GM20431 (cell line): Measurements from ENCODE around the gene PARP14.

Experiments
- in situ Hi-C: fragments of 300-500 bp; cut with MseI, MboI; formaldehyde crosslinking; loops from one replicate; pipeline ENCODE4 v1.15.0; 2020; ENCODE audit warnings: low sequenced_read_pairs; ENCODE audit not compliant: unreplicated experiment

PARP14 gene

DNA sequence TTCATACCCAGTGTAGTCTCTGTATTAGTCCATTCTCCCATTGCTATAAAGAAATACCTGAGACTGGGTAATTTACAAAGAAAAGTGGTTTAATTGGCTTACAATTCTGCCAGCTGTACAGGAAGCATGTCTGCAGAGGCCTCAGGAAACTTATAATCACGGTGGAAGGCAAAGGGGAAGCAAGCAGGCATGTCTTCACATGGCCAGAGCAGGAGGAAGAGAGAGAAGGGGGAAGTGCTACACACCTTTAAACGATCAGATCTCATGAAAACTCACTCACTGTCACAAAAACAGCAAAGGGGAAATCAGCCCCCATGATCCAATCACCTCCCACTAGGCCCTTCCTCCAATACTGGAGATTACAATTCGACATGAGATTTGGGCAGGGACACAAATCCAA is 6.3 kb upstream of the PARP14 start:
- in situ Hi-C loops: no loop called here

DNA sequence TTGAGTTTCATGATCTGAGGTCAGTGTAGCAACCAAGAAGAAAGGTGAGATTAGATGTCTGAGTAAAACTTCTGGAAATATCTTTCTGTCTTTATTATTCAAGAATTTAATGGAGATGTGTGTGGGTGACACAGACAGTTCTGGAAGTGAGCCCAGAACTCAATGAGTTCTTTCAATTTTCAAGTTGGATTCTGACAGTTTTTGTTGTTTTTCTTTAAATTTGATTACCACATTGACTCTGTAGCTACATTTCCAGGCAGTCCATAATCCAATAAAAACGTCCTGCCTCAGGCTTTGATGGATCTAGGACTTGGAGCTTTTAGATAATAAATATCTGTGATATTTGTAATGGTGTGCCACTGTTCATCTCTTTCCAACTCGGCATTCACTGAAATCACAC is 3.9 kb upstream of the PARP14 start:
- in situ Hi-C loops: loop anchor here (5.0 to 25.0 kb wide), 2 partner anchors 114 to 264 kb away; partner anchors contain the start of genes DTX3L, PARP9 and WDR5B

DNA sequence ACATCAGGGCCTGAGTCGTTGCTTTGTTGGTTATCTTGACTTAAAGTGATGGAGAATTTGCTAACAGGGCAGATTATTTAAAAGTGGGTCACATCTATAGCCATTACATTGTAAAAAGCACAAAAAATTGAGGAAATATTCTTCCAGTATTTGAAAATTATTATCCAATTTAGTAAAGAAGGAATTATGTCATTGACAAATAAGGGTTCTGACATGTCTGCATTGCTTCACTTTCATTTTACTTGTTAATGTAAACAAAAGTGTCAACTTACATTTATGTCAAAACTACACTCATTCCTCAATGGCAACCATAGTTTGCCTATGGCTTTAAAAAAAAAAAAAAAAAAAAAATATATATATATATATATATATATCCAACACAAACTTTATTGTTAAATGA is 3.4 kb upstream of the PARP14 start:
- in situ Hi-C loops: loop anchor here (5.0 to 25.0 kb wide), 2 partner anchors 115 to 265 kb away; partner anchors contain the start of genes DTX3L, PARP9 and WDR5B

DNA sequence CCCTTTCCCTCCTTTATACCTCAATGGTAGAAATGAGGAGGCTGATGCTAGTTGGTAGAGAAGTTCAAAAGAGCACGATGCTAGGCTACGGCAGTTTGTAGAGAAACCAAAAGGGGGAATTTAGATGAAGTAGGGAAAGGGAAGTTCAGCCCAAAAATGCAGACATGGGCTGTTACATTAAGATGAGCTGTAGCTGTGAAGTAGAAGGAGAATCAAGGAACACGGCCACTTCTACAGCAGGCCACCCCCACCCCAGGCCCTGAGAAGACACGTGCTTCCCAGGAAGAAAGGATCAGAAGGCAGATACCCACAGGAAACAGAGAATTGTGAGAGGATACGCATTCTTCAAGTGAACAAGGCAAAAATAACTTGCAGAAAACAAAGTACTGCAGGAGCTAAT is 2.1 kb upstream of the PARP14 start:
- in situ Hi-C loops: loop anchor here (5.0 to 25.0 kb wide), 2 partner anchors 116 to 266 kb away; partner anchors contain the start of genes DTX3L, PARP9 and WDR5B

DNA sequence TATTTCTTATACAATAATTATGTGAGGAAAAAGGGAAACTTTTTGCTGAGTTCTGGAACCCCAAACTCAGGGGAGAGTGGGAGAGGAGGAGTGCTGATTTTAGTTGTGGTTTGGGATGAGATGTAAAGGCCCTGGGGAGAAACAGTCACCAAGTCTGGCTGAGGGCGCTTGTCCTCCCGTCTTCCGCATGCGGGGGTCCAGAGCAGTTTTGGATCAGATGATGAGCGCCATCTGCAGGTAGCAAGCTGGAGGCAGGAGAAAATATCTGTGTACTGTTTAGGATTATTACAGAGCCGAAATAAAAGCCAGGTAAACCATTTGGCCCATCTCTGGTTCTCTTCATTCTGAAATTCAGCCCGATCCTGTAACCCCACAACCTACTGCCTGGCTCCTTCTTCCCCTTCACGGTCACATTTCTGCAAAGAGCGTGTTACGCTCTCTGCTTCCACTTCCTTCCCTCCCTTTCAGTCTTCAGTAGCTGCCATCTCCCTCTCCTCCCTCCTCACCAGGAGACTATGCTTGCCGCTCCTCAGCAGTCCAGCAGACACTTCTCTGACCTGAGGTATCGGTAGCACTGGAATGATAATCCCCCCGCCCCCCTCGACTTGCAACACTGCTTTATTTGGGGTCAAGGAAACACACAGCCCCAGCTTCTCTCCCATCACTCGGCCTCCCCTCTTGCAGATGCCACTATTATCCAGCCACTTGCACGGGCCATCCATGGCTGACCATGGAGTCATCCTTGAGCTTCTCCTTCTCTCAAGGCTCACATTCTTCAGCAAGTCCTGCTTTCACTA is 1.4 kb upstream of the PARP14 start:
- in situ Hi-C loops: loop anchor here (5.0 to 25.0 kb wide), 2 partner anchors 117 to 267 kb away; partner anchors contain the start of genes DTX3L, PARP9 and WDR5B

DNA sequence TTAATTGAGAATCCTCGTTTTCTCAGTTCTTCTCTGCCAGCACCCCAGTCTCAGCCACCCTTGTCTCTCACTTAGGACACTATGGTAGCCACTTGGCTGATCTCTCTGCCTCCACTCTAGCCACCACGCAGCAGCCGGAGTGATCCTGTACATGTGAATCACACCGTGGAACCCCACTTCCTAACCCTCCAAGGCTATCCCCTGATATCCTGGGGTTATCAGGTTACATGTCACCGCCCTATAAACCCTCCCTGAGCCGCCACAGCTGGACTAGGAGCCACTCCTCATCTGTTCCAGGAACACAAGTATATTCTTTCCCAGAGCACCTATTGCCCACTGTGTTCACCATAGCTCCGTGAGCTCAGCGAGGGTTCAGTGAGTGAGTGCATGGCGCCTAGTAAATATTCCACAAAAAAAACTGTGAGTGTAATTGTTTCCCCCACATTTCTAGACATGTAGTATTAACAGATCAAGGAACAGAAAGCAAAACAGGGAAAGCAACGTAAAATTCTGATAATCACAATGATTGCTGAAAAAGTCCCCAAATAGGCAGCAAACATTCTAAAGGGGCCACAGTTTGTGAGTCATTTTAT is 661 bp upstream of the PARP14 start:
- in situ Hi-C loops: loop anchor here (5.0 to 25.0 kb wide), 2 partner anchors 118 to 268 kb away; partner anchors contain the start of genes DTX3L, PARP9 and WDR5B

DNA sequence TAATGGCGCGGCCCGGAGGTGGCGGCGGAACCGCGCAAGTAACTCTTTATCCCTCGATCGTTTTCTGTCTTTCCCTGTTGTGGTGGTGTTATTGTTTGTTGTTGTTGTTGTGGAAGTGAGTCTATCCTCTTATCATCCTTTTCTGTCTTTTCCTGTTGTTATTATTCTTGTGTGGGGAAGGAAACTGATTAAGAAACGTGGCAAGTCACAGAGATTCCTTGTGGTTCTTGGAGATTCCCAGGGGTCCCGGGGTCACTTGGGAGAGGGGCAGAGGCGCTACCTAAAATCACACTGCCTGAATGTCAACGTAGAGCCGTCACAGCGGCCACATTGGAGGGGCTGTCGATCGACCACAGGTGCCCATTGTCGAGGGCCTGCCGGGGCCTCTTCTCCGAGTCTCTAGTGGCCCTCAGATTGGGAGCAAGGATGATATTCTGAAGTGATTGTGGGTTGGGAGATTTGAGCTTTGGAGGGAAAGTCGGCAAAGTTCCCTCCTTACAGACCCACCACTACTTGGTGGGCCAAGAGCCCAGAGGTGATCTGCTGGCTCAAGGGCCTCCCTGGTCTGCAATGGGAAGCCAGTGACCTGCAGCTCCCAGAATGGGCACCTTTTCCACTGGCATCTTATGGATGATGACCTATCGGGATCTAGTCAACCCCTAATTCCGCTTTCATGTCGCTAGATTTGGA is 790 bp downstream of the PARP14 start:
- in situ Hi-C loops: loop anchor here (25.0 kb wide), 1 partner anchor 269 kb away; the partner anchor contains the start of gene WDR5B

DNA sequence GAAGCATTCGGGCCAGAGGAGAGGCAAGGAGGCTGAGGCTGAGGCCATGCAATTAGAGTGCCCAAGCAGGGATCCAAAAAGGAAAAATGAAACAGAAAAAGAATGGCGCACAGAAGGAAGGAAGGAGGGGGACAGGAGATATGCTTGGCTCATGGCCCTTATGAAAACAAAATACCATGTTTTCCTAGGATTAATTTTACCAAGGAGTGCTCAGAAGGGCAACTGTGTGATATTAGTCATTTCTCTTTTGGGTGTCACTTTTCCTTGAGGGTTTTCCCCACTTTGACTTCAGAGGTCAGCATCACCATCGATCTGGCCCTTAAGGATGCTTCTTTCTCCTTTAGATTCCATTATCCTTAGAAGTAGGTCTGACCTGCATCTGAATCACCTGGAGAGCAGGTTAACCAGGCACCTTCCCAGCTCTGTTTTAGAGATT is 1.4 kb downstream of the PARP14 start:
- in situ Hi-C loops: loop anchor here (25.0 kb wide), 1 partner anchor 270 kb away; the partner anchor contains the start of gene WDR5B

DNA sequence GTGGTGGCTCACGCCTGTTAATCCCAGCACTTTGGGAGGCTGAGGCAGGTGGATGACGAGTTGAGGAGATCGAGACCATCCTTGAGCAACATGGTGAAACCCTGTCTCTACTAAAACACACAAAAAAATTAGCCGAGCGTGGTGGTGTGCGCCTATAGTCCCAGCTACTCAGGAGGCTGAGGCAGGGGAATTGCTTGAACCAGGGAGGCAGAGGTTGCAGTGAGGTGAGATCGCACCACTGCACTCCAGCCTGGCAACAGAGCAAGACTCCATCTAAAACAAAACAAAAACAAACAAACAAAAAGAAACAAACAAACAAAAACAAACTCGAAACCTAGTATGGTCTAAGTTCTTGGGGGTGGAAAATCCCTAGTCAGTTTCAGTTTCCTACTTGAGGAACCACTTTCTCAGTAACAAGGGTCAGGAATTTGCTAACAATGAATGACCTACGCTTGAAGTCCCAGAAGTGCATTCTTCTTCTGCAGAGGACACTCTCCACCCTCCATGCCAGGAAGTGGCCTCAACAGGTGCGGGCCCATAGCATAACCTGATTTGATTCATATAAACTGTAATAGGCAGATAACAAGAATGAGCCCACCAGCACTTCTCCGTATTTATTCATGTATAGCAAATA is 2.3 kb downstream of the PARP14 start:
- in situ Hi-C loops: loop anchor here (25.0 kb wide), 1 partner anchor 271 kb away; the partner anchor contains the start of gene WDR5B

DNA sequence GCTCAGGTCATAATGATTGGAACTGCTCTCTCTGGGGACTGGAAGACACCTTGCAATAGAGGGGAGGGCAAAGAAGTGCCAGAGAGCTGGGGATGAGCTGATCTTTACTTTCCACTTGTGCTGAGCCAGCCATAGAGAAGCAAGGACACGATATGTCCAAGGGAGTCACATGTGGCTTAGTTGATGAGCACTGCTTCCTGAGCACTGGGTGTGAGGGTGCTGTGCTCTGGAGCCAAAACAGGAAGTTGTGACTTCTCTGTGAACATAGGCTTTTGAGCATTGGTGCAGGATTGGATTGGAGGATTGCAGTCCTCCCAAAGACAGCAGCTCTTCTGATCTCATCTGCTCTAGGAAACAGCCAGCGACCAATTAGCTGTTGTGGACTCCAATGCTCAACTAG is 6.7 kb downstream of the PARP14 start:
- in situ Hi-C loops: loop anchor here (25.0 kb wide), 1 partner anchor 275 kb away; the partner anchor contains the start of gene WDR5B

DNA sequence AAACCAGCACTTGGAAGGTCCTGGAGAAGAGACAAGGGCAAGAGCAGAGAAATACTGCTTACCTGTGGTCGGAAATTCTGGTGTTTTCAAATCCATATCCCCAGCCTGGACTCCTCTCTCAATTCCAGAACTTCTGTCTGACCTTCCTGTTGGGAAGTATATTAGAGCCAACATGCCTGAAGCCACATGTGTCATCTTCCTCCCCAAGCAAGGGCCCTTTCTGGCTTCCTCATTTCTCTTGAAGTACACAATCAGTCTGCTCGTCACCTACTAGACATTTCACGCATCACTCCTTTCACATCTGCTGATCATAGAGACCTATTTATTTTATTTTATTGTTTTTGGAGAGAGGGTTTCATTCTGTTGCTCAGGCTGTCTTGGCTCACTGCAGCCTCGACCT is 8.4 kb downstream of the PARP14 start:
- in situ Hi-C loops: loop anchor here (25.0 kb wide), 1 partner anchor 277 kb away; the partner anchor contains the start of gene WDR5B

DNA sequence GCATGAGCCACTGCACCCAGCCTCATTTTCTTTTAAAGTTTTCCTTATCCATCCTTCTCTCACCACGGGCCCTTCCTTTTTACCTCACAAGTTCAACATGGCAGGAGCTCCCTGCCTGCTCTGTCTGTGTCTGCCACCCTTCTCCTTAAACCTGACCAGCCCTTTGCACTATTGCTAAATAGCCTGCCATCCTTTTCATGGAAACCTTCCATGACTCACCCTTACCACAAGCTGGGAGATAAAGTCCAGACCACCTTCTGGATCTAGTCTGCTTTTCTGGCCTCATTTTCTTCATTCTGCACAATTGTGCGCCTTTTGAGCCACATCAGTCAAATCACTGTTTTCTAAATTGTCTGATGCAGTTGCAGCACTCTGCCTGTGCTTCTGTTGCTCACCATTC is 8.9 kb downstream of the PARP14 start:
- in situ Hi-C loops: loop anchor here (25.0 kb wide), 1 partner anchor 277 kb away; the partner anchor contains the start of gene WDR5B

DNA sequence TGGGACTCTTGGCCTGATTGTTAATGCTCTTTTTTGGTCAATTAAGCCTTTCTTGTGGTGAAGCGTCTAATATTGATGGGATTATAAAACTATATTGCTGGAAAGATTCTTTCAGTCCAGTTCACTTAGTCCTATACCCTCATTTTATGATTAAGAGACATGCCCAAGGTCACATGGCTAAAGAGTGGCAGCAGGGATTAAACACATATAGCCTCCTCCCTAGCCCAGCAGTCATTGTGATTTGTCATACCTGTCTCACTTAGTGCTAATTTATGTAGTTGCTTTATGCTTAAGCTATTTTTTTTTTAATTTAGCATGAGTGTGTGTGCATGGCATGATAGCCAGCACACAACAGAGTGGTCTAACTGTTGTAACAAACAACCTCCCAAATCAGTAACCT is 9.5 kb downstream of the PARP14 start:
- in situ Hi-C loops: loop anchor here (25.0 kb wide), 1 partner anchor 278 kb away; the partner anchor contains the start of gene WDR5B

DNA sequence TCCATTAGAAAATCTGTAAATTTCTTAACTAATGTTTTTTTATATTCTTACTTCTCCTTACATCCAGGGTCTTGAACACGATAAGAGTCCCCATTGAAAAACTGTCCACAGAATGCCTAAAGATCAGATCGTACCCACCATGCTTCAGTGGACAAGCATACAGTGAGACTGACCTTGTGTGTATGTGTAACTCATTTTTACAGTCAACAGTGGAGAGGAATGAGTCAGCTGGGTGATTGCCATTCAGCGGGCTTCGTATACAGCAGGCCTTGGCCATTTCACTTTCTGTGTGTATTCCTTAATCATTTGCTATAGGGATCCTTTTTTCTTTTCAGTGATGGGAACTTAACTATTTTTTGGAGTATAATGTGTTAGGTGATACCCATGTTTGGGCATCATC is 10.6 kb downstream of the PARP14 start:
- in situ Hi-C loops: loop anchor here (25.0 kb wide), 1 partner anchor 279 kb away; the partner anchor contains the start of gene WDR5B

DNA sequence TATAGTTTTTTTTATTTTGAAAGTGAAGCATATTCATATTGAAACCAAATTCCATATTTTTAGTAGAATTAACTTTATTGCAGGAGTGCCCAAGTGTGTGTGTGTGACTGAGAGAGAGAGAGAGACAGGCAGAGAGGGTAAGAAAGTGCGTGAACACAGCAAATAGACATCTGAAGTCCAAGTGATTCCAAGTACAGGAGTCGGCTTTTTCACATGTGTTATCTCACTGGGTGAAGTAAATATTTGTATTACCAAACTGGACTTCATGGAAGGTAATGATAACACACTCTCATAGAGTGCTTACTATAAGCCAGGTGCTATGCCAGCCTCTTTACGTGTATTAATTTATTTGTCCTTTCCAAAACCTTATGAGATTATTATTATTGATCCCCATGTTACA is 12.0 kb downstream of the PARP14 start:
- in situ Hi-C loops: loop anchor here (25.0 kb wide), 1 partner anchor 280 kb away; the partner anchor contains the start of gene WDR5B

DNA sequence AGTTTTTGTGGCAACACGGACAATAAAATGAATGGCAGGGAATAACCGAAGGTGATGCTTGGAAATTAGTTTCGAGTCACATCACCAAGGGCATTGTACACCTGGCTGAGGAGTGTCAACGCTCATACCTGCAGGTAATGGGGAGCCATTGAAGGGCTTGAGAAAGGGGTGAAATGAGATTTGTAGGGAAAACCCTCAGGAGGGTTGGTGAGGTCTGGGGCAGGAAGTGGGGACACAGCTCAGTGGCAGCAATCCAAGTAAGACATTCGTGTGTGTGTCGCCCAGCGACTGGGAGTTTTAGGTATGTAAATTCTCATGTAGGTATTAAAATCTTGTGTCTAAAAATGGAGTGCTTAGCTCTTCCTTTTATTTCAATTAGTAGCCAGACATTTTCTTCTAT is 14.3 kb downstream of the PARP14 start:
- in situ Hi-C loops: loop anchor here (25.0 kb wide), 1 partner anchor 283 kb away; the partner anchor contains the start of gene WDR5B

DNA sequence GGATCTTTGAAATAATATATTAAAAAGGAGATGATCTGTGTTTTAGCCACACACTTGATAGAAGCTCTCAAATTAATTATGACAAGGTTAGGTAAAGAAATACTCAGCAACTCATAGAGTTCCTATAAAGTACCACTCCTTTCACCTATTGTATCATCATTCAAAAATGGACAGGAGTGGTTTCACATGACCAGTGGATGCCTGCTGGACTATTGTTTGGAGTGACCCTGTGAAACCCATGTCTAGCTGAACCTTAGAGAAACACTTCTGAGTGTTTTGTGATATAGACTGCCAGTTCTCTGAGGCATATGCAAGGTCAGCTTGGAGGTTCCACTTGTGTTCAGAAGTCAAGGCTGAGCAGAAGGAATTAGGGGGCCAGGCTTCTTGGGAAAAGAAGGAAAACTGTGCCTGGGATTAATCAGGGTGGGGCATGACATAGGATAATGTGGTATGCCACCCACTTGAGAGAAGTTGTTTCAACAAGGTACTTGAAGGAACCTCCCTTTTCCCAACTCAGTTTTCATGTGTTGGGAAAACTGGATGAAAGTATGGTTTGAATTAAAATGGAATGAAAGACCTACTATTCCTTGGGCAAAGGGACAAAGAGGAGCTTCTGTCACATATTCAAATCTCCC is 15.4 kb downstream of the PARP14 start:
- in situ Hi-C loops: loop anchor here (25.0 kb wide), 1 partner anchor 284 kb away; the partner anchor contains the start of gene WDR5B

DNA sequence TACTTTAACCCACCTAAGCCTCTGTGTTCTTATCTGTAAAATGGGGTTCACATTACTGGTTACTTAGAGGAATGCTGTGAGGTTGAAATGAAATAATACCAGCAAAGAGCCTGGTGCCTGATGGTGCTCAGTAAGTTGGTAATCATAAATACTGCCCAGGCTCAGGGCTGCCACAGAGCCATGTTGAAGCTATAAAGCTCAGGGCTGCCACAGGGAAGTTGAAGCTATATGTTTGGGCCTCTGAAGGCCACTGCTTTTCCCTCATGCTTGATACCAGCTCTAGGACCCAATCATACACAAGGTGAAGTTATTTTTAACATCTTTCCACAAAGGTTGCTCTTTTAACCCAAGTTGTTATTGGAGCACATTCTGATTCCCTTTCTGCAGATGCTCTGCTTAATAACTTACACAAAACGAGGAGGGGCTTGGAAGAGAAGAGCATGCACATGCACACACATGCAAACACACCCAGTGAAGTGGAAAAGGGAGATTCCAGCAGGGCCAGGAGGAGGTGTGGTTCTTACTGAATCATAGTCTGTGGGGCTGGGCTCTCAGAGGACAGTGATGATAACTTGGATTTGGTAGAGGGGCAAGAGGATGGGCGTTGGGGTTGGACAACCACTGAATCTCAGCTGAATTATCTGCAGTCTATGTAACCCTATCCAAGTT is 17.4 kb downstream of the PARP14 start:
- in situ Hi-C loops: loop anchor here (25.0 kb wide), 1 partner anchor 286 kb away; the partner anchor contains the start of gene WDR5B
